HG02623 (cell line): ENCODE data around the gene ATF3.
A peak's percentile ranks its signal among the peaks of the same experiment; 100 is the strongest.

ENCODE experiments used
- ATAC-seq: cut with Tn5 transposase; IDR thresholded peaks from one replicate; pipeline ENCODE4 v1.9.1; 2021; ENCODE audit warnings: moderate library complexity; ENCODE audit not compliant: unreplicated experiment

Gene ATF3

DNA sequence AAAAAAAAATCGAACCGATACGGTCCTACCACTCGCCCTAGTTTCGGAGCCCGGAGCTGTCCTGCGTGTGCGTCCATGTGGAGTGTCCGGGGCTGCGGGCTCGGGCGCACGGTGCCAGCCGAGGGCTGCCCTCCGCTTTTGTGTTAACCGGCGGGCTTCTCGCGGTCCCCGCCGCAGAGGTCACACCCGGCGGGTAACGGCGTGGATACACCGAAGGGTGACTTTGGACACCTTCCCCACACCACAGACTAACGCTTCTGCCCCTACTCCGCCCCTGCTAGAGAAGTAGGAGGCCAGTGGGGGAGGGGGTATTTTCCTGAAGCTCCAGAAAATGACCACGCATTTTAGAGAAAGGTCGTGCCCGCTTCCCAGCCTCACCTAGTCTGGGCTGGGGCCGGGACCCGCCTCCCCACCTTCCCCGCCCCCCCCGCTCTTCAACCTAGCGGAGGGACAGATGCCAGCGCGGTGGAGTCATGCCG is 609 bp upstream of the ATF3 start:
- ATAC-seq: peak; percentile 0

DNA sequence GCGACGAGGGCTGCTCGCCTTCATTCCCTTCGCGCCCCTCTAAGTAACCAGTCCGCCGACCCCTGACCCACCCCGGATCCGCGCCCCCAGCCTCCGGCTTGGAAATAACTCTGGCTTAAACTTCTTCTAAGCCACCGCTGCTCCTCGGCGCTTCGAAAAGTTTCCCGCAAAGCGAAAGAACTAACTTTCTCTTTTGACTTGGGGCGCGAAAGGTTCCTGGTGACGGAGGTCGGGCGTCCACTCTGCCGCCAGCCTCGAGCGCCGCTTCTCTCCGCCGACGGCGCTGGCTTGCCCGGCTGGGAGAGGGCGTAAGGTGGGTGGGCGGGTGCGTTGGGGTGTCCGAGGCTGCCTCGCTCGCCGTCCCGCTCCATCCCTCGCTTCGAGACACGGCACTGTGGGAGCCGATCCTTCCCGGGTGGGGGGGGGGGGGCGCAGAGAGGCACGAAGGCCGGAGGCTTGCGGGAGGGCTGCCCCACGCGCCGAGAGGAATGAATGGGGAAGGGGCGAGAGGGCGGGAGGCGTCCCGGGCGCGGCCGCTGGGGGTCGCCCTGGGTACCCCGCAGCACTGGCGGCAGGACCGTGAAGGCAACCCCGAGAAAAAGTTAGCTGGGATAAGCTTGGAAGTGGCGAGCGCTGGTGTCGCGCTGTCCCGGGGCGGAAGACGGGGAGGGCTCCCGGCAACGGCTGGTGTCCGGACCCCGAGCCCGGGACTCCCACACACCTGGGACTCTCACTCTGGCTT is 569 bp downstream of the ATF3 start:
- ATAC-seq: no peak

DNA sequence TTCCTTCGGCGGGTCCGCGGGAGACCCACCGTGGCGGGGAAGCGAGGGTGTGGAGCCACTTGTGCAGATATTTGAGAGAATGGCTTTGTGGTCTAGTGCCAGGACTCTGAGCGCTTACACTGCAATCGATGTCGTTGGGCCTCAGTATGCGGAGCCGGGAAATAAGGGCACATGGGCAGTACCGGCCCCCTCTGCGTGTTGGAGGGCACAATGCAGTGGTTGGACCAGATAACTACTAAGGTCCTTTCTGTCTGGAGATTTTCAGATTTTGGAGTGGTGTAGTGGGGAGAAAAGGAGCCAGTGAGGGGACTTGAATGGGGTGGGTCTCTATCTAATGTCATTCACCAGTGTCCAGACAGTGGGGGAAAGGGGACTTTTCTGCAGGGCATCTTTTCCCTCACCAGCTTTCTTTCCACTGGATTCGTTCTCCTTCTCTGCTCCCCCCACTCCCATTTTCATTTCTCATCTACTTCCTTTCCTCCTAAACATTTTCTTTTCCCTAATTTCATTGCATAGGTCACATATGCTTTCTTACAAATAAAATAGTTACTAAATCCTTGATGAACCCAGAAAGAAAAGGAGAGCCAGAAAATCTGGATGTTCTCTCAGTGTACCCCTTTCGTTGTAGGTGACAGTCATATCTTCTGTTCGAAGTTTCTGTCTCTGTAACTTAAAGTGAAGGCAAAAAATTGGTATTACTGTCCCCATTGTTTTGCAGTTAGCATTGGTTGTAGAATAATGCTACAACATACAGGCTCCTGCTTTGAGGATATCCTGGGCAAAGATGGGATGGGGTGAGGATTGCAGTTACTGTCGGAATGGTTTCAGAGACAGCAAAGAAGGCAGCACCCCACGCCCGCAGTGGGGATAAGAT is 1.4 kb downstream of the ATF3 start:
- ATAC-seq: no peak

DNA sequence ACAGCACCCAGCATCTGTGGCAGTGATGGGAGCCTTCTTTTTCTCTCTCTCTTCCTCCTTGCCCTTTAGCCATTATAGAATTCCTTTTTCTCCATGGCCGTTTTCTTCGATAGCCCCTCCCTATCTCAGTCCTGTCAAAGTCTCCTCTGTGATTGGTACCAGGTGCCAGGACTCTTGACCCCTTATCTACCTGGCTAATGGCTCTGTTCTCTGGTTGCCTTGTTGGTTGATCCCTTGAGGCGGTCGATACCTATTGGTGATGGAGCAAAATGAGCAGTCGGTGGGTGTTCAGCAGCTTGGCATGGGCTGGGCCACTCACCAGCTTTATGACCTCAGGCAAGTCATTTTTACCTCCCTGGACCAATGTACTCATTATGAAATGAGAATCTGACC is 2.0 kb downstream of the ATF3 start:
- ATAC-seq: no peak

DNA sequence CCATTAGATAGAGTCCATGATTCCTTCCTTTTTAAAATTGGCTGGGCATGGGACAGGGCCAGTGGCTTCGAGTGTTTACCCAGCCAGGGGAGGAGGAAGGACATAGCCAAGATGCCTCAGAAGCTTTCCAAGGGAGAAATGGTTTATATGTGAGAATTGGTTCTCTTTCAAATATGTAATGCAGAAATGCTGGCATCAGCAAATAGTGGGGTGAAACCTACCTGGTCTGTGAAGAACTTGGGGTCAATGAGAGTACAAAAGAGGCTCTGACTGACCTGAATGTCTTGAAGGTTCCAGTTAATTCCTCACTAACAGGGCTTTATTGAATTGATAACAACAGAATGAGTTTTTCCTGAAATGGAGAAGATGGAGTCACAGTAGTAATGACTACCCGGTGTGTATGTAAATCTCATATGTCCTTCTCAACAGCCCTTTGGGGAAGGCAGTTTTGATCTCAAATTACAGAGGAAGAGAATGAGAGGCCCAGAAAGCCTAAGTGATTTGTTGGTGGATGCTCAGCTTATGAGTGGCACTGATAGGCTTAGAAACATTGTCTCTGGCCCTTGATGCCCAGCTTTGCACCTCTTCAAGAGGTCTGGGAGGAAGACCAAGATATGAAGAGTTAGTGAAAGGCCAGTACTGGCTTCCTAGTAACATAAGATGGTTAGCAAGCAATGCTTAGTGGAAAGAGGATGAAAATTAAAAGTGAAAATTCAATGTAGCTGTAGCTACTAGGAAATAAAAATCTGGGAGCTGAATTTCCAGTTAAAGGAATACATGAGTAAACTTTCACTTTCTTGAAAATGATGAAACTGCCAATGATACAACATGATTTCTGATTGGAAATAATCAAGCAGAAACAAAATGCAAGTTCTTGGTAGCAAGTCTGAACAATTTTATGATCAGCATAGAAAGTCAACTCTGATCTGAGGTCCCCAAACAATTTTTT is 2.7 kb downstream of the ATF3 start:
- ATAC-seq: no peak

DNA sequence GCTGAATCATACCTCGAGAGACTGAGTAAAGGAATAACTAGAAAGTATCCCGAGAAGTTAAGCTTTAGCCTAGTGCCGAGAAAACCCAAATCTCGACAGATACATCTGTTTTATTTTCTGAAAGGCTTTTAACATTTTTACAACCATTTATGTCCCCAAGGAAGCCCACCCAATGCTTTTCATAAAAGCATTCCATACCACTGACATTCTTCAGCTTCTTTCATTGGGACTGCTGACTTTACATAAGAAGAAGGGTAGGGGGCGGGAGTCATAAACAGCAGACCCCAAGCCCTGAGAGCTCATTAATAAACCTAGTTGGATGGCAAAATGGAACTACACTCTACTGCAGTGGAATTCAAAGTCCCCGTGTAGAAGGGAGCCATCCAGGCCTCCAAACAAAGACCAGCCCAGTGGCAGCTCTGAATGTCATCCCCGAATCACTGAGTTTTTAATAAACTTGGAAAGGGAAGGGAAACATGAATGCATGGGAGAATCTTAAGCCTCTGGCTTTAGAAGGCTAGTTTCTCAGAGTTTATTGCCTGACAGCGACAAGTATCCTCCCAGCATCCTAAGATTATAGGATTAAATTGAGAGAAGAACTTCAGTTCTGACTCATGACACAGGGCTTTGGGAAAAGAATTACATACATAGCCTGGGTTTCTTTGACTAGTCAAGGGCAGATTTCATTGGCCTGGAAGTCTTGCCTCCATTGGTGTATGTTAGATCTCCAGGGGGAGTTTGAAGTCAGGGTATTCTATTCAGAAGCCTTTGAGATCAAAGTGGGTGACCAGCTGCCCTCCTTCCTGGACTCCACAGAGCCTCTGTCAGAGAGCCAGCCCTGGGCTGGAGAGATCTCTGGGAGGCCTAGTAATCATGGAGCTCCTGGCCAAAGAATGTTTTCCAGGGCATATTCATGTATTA is 3.7 kb downstream of the ATF3 start:
- no peak for ATAC-seq

DNA sequence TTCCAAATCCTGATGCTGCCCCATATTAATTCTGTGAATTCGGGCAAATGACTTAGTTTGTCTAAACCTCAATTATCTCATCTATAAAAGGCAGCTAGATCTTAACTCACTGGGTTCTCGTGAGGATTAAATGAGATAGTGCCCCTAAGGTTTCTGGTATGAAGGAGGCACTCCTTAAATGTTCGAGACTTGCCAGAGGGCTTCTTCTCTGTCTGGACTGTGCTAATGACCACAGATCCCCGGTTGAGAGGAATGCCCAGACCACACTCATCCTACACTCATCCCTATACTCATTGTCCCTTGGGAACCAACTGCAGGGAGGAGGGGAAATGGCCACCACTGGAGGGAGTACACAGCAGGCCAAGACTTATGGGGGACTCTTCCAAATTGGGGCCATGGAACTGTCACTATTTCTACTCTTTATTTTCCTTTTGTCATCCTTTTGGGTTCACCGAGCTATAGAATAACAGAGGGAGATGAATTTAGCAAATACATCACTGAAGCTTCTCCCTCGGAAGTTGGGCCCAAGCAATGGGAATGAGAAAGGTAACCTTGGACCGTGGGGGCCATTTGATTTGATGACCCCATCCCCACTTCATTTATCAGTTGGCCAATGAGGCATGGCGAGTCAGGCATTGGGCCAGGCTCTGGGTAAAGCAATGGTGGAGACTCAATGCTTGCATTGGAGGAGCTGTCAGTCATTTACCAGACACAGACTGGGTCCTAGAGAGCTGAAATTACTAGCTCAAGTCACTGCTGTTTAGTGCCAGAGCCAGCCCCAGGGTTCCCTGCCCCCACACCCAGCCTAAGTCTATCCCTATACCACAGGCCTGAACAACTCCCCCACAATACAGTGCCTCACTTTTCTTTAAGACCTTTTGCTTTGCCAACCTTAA is 5.1 kb downstream of the ATF3 start:
- no peak for ATAC-seq

DNA sequence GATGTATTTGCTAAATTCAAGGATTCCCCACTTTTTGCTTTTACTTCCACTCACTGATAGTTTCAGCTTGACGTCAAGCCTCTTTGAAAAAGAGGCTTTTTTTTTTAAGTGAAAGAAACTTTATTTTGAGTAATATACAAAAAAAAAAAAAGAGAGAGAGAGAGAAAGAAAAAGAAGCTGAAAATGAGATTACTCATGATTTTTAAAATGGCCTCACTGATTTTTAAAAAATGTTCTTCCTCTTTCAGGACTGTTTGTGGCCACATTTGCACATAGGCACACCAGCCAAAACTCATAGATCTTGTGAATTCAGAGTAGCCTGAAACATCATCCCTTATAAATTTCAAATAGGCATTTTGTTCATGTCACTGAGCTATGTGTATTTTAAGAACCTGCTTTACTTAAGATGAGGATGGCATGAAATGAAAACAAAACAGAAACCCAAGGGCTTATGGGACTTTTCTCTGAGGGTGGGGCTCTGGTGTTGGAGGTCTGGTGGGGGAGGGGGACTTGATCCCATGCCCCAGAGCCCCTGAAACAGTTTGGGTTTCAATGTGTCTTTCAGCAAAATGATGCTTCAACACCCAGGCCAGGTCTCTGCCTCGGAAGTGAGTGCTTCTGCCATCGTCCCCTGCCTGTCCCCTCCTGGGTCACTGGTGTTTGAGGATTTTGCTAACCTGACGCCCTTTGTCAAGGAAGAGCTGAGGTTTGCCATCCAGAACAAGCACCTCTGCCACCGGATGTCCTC is 6.1 kb downstream of the ATF3 start:
- ATAC-seq: no peak

DNA sequence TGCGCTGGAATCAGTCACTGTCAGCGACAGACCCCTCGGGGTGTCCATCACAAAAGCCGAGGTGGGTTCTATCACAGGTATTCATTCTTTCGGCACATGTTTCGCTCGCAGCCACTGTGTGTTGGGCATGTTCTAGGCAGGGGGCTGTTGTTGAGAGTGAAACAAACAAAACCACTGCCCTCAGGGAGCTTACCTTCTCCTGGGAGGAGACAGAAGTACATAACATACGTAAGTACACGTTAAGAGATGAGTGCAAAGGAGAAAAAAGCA is 6.6 kb downstream of the ATF3 start:
- ATAC-seq: no peak

DNA sequence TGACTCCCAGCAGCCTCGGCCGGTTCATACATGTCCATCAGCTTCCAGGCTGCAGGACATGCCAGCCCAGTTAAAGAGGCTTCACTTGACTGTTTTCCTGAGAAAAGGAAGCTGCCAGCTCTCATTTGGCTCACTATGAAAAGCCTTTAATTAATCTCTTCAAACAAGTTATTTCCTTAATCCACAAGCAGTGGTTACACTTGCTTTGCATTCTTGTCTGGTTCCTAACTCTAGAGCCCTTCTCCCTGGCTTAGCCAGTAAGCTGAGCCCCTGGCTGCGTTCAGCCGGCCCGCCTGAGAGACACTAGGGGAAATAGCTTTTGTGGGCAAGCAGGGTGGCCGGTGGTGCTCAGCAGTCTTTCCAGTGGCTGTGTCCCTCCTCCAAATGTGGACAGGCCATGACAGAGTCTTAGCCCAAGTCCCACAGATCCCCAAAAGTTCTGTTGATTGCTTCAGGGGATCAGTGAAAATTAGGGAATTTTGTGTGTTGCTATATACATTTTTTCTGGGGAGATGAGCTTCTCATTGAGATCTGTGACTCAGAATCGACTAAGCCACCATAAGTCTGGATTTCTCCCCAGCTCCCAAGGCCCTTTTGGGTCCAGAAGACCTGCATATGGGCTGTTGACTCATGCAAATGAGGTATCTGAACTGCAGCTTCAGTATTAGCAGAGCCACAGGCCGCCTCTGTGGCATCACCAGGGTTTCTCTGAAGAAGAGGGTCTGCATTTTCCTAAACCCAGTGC is 10.1 kb downstream of the ATF3 start:
- ATAC-seq: no peak

DNA sequence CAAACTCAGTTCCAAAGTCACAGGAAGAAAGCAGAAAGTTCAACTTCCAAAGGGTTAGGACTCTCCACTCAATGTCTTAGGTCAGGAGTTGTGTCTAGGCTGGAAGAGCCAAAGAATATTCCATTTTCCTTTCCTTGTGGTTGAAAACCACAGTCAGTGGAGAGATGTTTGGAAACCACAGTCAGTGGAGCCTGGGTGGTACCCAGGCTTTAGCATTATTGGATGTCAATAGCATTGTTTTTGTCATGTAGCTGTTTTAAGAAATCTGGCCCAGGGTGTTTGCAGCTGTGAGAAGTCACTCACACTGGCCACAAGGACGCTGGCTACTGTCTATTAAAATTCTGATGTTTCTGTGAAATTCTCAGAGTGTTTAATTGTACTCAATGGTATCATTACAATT is 11.7 kb downstream of the ATF3 start:
- no peak for ATAC-seq

DNA sequence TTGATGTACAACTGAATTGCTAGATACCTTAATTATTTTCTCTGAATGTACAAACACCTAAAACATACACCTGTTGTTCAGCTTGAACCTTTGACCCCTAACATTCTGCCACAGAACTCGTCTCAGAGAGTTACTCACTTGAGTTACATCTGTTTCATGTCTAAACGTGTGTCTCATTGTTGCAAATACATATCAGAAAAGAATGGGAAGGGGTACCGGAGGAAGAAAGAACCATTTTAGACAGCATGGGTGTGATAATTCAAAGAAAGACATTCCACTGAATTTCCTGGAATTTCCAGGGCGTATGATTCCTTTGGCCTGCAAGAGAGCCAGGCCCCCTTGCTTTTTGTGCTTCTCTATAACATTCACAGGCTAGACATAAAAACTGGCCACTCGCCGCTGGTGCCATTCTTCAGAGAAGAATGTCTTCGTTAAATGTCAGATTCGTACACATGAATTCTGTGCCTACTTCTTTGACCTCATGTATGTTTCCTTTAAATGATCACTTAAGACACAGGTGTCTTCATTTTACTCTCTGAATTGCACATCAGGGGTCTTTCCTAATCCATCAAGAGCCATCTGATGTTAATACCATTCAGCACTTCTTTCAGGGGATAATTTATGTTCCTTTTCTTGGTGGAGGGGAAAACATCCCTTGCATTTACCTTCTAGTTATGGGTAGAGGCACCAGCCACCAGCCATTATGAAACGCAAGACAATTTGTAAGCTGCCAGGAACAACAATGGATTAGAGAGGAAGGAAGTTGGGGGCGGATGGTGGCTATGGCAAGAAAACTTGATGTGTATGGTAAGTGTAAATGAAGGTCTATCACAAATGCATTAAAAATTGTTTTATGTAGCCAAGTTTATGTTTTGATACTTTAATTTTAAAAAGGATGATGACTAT is 12.7 kb downstream of the ATF3 start:
- no peak for ATAC-seq

DNA sequence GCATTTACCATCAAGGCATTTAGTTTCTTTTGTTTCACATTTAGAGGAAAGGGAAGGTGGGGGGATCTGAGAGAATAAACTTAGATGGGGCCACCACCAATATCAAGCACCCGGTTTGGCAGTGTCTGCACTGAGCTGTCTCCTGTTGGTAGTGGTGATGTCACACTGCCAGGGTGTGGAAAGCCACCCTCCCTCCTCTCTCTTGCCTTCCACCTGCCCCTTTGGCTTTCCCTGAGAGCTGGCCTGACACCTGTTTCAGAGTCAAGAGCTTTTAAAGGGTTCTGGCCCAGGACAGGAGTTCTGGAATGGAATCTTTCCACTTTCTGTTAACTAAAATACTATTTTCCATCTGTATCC is 13.4 kb downstream of the ATF3 start:
- no peak for ATAC-seq

DNA sequence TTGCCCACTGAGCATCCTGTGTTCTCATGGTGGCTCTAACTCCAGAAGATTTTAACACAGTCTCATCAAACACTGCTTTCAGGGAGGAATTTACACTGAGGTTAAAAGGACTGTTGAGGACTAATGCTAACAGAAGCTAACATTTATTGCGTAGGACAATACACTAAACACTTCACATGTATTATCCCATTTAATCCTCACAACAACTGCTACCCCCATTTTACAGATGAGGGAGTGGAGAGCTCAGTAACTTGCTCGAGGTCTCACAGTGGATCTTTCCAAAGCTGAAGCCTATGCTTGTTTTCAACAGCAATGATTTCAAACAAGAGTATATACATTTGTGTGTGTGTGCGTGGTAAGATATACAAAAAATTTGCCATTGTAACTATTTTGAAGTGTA is 13.9 kb downstream of the ATF3 start:
- ATAC-seq: no peak

DNA sequence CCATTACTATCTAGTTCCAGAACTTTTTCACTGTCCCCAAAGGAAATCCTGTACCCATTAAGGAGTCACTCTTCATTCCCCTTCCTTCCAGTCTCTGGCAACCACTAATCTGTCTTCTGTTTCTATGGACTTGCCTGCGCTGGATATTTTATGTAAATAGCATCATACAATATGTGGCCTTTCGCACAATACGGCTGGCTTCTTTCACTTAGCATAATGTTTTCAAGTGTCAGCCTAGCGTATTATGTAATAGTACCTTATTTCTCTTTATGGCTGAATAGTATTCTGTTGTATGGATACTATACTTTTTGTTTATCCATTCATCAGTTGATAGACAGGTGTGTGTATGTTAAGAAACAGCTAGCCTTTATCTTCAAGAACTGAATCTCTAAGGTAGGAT is 14.3 kb downstream of the ATF3 start:
- no peak for ATAC-seq

DNA sequence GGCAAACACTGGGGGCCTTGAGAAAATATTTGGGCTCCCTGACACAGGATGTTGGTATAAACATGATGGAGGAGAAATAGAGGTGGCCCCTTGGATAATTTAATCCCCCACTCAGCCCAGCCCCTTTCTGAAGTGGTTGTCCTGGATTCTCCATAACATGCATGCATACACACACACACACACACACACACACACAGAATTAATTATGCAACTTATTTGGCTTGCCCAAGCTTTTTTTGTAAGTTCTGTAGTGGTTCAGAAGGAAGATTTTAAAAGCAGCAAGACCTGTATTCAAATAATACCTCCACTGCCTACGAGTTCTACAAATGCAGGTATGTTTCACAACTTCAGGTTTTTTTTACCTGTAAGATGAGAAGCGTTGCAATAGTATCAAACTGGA is 15.0 kb downstream of the ATF3 start:
- no peak for ATAC-seq

DNA sequence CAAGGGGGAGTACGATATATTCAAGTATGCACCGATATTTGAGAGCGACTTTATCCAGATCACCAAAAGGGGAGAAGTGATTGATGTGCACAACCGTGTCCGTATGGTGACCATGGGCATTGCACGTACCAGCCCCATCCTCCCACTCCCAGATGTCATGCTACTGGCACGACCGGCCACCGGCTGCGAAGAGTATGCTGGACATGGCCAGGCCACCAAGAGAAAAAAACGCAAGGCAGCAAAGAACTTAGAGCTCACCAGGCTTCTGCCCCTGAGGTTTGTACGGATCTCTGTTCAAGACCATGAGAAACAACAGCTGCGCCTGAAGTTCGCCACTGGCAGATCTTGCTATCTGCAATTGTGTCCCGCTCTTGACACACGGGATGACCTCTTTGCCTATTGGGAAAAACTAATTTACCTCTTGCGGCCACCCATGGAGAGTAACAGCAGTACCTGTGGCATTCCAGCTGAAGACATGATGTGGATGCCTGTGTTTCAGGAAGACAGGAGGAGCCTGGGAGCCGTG is 16.5 kb downstream of the ATF3 start:
- no peak for ATAC-seq
